Left lung (tissue), 10 donors: ENCODE results near the gene FRMD5. TPM values are rescaled to one million over a fixed set of nuclear protein-coding genes. Genes with fewer than 3 reads are reported as not detected.

Experiments used
- ATAC-seq: fragments of 200-7000 bp; cut with Tn5 transposase; one replicate; pipeline ENCODE4 v1.9.1; 2020; ENCODE audit warnings: moderate library complexity
- DNase-seq, 4 donors: peaks; one replicate each; pipeline ENCODE4 v3.0.0-alpha.2; 2013 to 2020
- H3K27ac ChIP-seq, 2 donors: fragments of 200-600 bp; sonication (generic) in 1 of 2; one replicate each; pipeline versions ENCODE4 v1.5.0 to v1.8.0; 2020 to 2021
- H3K27me3 ChIP-seq, 2 donors: fragments of 200-600 bp; sonication (generic) in 1 of 2; one replicate each; pipeline versions ENCODE4 v1.5.0 to v1.8.0; 2020 to 2021
- H3K36me3 ChIP-seq, 2 donors: fragments of 200-600 bp; sonication (generic) in 1 of 2; one replicate each; pipeline versions ENCODE4 v1.5.0 to v1.8.0; 2020 to 2021
- H3K4me1 ChIP-seq, 2 donors: fragments of 200-600 bp; one replicate each; pipeline ENCODE4 v1.8.0; 2021
- H3K4me3 ChIP-seq, 2 donors: fragments of 200-600 bp; sonication (generic) in 1 of 2; one replicate each; pipeline versions ENCODE4 v1.5.0 to v1.8.0; 2020 to 2021; ENCODE audit warnings: mild to moderate bottlenecking in 1 of 2
- H3K9me3 ChIP-seq, 2 donors: fragments of 200-600 bp; sonication (generic) in 1 of 2; one replicate each; pipeline versions ENCODE4 v1.5.0 to v1.8.0; 2020 to 2021
- CTCF ChIP-seq, 2 donors: fragments of 200-600 bp; sonication (generic) in 1 of 2; IDR thresholded peaks; one replicate each; pipeline versions ENCODE4 v1.5.0 to v1.8.0; 2021; ENCODE audit warnings: antibody characterized with exemption in 2 of 2
- intact Hi-C, 2 donors: fragments of 100-400 bp; cut with DNase I; formaldehyde crosslinking; loops; one replicate each; pipeline versions ENCODE4 v1.11.2 to v1.14.2; 2022
- polyA plus RNA-seq, 6 donors: library from polyadenylated mRNA; unstranded; fragments of 120-200 nt; gene quantifications; one replicate each; pipeline ENCODE4 v1.2.1, GENCODE V29; 2013; ENCODE audit not compliant: insufficient read length in 6 of 6
- total RNA-seq, 2 donors: library from RNA; stranded (reverse); fragmentation: NEBNext Ultra II Directional; extraction: Animal tissue kit (Norgen Biotek cat#: 25700); gene quantifications; one replicate each; pipeline ENCODE4 v1.2.1, GENCODE V29; 2021
- donor health status: DM: no; HTN: yes; CAD: no.
- donor health status: DM: no; HTN: no; CAD: no.

The FRMD5 gene
- total and polyA plus RNA-seq, 8 donors: 1.5 to 4.4 (median 2.3) TPM

GRCh38 chr15:44096596-44096995 is 98.5 kb downstream of the FRMD5 start:
- no peak for TF ChIP-seq CTCF (IDR thresholded peaks at IDR 0.05)
- Histone ChIP-seq H3K4me3 (no peak overlapping the region), H3K27me3 (no peaks in the 10 kb centered on the region), H3K4me1 (no peaks in the 10 kb centered on the region), H3K9me3 (no peaks in the 10 kb centered on the region), H3K36me3 (no peaks in the 10 kb centered on the region), H3K27ac (no peak overlapping the region)
- DNase-seq (no peak), ATAC-seq (no peak)
- intact Hi-C loops: no loop called here

- intact Hi-C loops: no loop called here
- no peak for TF ChIP-seq CTCF (IDR thresholded peaks at IDR 0.05)
Observed at GRCh38 chr15:44094781-44095180, 100.3 kb downstream of the FRMD5 start.

GRCh38 chr15:44093836-44094235 is 101.2 kb downstream of the FRMD5 start:
- Histone ChIP-seq H3K4me3 (no peak overlapping the region), H3K9me3 (no peaks in the 10 kb centered on the region), H3K36me3 (no peaks in the 10 kb centered on the region), H3K27me3 (no peaks in the 10 kb centered on the region), H3K27ac (no peak overlapping the region), H3K4me1 (no peaks in the 10 kb centered on the region)
- TF ChIP-seq CTCF (IDR thresholded peaks at IDR 0.05): no peak
- DNase-seq (no peak), ATAC-seq (no peak)
- intact Hi-C loops: no loop called here

More at GRCh38 chr15:44094781-44095180, 100.3 kb downstream of the FRMD5 start:
- Histone ChIP-seq H3K4me3 (no peak overlapping the region), H3K36me3 (no peaks in the 10 kb centered on the region), H3K27me3 (no peaks in the 10 kb centered on the region), H3K27ac (no peak overlapping the region), H3K4me1 (no peaks in the 10 kb centered on the region), H3K9me3 (no peaks in the 10 kb centered on the region)
- no peak for ATAC-seq
- DNase-seq: no peak

GRCh38 chr15:44092221-44092620 is 102.8 kb downstream of the FRMD5 start:
- H3K9me3 ChIP-seq: no peaks in the 10 kb centered on the region
- H3K27ac ChIP-seq: no peak overlapping the region
- ATAC-seq: peak; percentile 60
- no peaks in the 10 kb centered on the region for H3K27me3 ChIP-seq
- no peaks in the 10 kb centered on the region for H3K36me3 ChIP-seq
- TF ChIP-seq CTCF (IDR thresholded peaks at IDR 0.05): no peak
- no peak overlapping the region for H3K4me3 ChIP-seq
- intact Hi-C loops: no loop called here
- H3K4me1 ChIP-seq: no peaks in the 10 kb centered on the region
- no peak for DNase-seq

- DNase-seq: no peak
Observed at GRCh38 chr15:44087578-44088465, 107.2 kb downstream of the FRMD5 start.

More at GRCh38 chr15:44087578-44088465, 107.2 kb downstream of the FRMD5 start:
- peak; percentile 91 for ATAC-seq
- Histone ChIP-seq H3K36me3 (no peaks in the 10 kb centered on the region), H3K4me3 (no peak overlapping the region), H3K4me1 (no peaks in the 10 kb centered on the region), H3K27me3 (peaks cover 0 to under 1% of the 10 kb centered on the region in 2 donors), H3K27ac (no peak overlapping the region), H3K9me3 (no peaks in the 10 kb centered on the region)
- TF ChIP-seq CTCF (IDR thresholded peaks at IDR 0.05): no peak
- intact Hi-C loops: no loop called here
